Inflammatory macrophage treated with lipopolysaccharide for 1 hour (primary cell): Measurements from ENCODE around the gene SOCS6.
"Not testable (repeated sequence)": the region's sequence is repeated elsewhere in the genome, so short reads cannot be mapped to it uniquely, and the experiment has no call there.

Source experiments
- DNase-seq, 2 donors: peaks; one replicate each; pipeline ENCODE4 v3.0.0-alpha.2; 2020 to 2022

Gene SOCS6

DNA sequence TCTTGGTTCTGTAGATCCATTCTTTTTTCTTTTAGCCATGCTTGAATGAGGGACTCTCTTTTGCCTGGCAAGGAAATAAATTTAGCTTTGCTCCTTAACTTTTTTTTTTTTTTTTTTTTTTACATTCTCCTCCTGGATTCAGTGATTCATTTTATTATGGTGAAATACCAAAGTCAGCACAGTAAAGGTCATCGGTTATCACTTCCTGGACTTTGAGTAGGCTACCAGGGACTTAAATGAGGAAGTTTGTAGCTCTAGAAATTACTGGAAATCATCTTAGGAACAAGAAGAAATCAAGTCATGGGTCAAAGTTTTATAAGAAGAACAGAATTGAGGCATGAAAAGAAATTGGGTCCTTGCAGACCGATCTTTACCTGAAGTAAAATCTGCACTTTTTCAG is 75.0 kb downstream of the SOCS6 start:
- peak; percentile 53 to 73 for DNase-seq

DNA sequence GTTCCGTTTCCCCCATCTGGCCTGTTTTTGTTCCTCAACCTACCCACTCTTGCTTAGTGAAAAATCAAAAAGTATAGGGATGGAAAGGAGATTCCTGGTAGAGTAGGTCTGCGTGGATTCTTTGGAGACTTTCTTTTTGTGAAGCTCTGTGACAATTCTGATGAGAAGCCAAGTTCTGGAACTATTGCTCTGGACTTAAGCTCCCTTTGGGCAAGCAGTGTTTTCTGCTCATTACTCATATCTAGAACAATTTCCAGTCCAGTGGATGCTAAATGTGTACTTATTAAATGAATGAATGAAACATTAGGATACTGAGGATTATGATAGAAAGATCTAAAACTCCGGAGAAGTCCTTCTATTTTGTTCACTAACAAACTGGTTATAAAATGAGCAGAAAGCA is 76.5 kb downstream of the SOCS6 start:
- no peak for DNase-seq

DNA sequence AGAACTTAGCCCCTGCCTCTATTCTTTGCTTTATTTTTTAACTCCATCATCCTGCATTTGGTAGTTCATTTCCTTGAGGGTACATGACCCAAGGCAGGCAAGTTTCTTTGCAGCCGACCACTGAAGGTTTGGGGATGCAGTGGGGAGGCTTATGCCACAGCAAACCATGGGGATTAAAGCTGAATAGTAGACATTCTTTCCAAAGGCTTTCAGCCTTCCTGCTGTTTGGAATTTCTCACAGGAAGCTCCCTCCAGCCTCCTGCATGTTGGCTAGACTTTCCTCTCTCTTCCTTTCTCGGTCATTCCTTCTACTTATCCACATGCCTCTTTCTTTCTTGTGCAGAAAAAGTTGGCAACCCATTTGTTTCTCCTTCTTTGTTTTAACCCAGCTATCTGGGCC is 77.3 kb downstream of the SOCS6 start:
- no peak for DNase-seq

DNA sequence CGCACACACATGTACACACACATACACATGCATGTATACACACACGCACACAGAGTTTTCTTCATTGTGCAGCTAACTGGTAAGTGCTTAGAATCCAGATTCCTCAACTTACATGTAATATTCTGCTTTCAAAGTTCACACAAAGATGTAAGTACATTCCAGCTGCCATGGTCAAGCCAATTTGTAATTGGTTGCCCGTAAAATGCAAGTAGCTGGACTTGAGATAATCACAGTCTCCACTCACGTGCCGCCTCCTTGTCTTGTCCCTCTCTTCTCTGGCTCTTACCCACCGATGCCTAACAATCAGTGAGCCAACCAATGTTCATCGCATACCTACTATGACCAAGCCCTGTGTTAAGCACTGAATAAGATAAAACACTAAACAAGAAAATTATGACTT is 77.8 kb downstream of the SOCS6 start:
- no peak for DNase-seq

DNA sequence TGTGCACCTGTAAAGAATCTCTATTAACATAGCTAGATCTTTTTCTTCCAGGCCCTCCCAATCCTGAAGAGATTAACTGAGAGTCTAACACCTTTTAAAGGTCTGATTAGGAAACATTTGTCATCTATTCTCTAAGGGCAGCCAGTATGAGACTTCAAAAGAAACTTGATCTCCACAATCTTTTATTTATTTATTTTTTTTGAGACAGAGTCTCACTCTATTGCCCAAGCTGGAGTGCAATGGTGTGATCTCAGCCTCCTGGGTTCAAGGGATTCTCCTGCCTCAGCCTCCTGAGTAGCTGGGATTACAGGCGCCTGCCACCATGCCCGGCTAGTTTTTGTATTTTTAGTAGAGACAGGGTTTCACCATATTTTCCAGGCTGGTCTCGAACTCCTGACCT is 78.5 kb downstream of the SOCS6 start:
- not testable (repeated sequence) for DNase-seq

DNA sequence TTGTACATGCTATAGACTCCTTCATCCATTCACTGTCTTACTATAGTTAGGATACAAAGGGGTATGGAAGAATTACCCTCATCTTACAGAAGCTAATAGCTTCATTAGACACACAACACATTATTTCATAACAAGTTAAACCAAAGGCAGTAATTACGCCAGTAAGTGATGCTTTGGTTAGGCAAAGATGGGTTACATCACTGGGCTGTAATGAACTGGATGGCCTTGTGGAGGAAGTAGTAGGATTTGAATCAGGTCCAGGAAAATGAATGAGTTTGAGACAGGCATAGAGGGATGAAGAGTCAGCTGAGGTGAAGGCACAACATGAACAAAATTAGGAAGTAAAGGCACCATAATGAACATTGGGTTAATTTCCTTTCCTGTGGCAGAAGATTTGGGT is 80.1 kb downstream of the SOCS6 start:
- DNase-seq, result peak; percentile 72 to 77

DNA sequence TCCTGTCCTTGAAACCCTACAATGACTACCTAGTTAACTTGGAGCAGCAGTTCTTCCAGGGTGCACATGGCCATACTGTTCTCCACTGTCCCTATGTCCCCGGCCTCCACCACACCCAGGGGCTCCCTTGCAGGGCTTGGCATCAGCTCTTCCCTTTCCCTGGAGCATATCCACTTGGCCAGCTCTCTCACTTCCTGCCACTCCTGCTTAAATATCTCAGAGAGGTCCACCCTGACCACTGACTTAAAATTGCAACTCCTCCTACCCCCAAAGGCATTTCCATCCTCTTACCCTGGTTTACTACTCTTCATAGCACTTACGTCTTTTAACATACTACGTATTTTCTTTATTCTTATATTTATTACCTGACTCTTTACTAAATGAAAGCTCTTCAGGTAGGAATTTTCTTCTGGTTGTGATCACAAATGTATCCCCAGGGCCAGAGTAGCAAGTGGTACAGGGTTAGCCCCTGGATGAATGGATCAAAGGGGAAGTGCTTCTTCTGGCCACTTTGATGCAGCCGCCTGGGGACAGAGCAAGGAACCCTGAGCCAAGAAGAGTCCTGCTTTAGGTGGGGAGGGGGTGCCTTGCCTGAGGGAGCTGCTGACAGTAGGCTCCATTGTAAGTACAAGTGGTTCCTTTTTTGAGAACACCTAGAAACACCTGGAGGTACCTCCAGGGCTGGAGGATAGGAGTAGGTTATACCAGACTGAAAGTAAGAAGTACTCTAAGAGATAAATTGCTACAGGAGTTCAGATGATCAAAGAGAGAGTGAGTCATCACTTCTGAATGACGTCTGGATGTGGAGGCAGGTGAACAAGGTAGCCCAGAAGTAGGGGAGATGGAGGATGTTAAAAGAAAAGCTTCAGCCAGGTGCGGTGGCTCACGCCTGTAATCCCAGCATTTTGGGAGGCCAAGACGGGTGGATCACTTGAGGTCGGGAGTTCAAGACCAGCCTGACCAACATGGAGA is 82.2 kb downstream of the SOCS6 start:
- DNase-seq, result no peak

DNA sequence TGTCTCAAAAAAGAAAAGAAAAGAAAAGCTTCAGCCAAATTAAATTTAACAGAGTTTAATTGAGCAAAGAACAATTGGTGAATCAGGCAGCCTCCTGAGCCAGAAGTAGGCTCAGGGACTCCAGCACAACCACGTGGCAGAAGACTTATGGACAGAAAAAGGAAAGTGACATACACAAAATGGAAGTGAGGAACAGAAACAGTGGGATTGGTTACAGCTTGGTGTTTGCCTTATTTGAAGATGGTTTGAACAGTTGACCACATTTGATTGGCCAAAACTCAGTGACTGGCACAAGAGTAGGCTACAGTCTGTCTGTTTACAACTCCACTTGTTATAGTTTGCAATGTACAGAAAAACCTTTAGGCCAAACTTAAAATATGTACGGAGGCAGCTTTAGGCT is 83.1 kb downstream of the SOCS6 start:
- DNase-seq, result no peak

DNA sequence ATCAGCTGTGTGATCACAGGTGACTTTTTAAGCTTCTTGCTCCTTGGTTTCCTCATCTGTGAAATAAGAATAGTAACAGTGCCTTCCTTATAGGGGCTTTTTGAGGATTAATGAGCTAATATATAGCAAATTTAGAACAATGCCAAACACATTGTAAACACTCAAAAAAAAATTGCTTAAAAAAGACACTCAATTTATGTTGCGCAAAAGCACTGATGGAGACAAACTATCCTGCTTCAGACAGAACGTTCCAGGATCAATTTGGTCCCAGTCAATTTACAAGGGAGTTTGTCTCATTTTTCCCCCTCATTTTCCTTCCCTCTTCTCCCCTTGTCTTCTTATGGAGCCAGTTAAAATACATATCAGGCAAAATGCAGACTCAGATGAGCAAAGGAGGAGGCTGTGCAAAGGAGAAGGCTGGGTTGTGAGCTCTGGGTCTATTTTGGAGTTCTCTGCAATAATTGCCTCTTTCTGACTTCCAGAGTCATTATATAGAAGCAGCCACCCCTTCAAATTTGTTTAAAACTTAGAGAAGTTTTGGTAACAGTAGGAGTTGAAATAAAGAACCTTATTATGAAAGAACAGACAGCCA is 83.7 kb downstream of the SOCS6 start:
- DNase-seq, result no peak

DNA sequence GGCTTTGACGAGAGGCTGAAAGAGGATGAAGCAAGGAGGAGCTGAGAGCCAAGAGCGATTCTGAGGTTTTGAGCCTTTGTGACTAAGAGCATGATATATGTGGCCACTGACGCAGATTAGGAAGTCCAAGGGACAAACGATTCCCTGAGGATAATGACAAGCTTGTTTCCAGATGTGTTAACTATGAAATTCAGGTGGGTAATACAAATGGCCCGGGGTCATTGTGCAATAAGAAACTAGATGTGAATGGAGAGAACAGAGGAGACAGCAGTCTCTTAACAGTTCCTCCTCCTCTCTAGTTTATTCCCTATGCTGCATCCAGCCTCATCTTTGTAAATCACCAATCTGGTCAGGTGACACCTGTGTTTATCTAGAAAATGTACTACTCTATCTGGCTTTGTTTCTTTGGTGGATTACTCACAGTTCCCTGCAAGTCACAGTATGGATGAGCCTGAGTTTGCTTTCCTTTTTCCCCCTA is 84.2 kb downstream of the SOCS6 start:
- peak; percentile 67 to 69 for DNase-seq

DNA sequence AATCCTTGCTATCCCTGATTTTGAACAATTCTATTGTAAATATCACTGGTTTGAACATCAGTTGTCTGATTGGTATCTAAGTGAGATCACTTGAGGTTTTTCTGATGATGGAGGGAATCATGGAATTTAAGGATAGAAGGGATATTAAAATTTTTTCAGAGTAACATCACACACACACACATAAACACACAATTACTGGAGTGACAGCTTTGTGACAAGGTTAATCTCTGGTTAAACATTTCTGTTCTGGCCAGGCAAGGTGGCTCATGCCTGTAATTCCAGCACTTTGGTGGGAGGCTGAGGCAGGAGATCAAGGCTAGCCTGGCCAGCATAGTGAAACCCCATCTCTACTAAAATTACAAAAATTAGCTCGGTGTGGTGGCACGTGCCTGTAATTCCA is 85.3 kb downstream of the SOCS6 start:
- DNase-seq, result no peak

DNA sequence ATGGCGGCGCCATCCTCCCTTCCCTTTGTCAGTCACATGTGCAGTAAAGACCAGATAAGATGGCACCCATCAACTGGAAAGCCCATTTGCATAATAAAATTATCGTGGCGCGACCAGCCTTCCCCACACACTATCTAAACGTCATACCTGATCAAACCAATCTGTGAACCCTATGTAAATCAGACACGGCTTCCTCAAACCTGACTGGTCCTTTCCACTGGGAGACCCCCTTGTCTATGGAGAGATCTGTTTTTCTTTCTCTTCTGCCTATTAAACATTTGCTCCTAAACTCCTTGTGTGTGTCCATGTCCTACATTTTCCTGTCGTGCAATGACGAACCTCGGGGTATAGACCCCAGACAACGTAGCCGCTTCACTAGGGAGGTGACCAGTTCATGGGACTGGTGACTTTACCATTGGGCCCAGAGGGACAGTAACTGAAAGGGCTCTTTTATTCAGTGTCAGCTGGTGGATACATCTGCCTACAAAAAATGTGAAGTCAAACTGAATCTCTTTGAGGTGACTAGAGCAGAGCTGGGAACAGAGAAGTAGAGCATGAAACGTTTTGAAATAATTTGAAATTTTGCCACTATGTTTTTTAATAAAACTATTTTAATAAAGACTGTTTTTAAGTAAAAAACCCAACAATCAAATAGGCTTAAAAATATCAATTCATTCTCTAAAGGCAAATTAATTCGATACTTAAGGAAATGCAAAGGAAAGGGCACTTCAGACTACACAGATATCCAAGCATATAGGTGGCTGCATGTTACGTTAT is 87.5 kb downstream of the SOCS6 start:
- no peak for DNase-seq

DNA sequence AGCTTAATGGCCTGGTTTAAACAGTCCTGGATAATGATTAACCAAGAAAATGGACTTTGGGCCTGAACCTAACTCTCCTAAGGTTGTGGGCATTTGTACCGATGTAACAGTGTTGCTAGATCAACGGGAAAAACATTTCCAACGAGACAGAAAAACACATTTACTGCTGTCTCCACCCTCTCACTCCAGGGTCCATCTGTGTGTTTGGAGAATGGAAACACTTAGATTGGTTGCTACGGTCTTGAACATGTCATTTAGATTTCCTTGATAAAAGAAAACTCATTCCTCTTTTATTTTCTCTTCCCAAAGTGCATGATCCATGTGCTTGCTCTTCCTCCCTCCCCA is 88.0 kb downstream of the SOCS6 start:
- DNase-seq, result no peak

DNA sequence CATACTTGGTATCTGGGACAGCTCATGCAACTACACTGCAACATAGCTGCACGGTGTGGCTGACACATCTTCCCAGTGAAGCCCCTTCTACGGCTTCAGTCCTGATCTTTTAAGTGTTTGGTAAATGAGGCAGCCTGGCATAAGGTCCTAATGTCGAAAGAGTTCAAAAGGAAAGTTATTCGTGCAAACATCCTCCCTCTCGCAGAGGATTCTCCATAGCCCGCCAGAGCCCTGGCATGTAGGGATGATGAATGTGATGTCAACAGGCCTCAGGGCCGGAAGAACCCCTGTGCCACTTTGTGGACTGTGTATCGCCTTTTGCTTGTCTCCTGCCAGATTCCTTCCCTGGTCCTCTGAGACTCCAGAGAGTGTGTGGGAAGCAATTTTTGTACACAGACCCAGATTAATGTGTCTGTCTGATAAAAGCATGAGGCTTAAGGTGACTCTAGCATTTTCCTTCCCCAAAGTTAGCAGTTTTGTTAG is 88.5 kb downstream of the SOCS6 start:
- DNase-seq, result no peak

DNA sequence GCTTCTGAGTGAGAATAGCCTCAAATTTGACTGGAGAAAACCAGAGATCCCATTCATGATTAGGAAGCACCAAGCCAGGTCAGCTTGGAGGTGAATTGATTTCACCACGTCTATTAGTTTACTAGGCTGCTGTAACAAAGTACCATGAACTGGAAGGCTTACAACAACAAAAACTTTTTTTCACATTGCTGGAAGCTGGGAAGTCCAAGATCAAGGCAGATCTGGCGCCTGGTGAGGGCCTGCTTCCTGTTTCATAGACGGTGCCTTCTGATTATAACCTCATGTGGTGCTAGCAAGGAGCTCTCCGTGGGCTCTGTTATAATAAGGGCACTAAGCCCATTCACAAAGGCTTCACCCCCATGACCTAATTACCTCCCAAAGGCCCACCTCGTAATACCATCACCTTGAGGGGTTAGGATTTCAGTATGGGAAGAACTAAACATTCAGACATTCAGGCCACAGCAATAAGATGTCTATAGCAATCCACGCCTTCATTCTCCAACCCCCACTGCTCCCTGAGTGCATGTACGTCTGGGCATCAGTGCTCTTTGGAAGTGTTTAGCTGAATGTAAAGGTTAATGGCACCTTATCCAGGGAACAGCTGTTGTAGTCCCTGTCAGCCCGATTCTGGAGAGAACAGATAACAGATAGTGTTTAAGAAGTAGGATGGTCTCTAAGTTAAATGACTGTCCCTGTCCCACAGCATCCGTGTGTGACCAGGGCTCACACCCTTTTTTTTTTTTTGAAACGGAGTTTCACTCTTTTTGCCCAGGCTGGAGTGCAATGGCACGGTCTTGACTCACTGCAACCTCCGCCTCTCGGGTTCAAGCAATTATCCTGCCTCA is 89.2 kb downstream of the SOCS6 start:
- DNase-seq, result peak in 1 of 2 donors; percentile 17
